Neuron (in vitro differentiated cells): ENCODE data around the gene SCP2.
"Not testable (repeated sequence)": the region's sequence is repeated elsewhere in the genome, so short reads cannot be mapped to it uniquely, and the experiment has no call there.

ENCODE experiments used
- H2AFZ ChIP-seq: one replicate; pipeline ENCODE4 v1.6.1; 2013; ENCODE audit warnings: low read depth, mild to moderate bottlenecking, inconsistent platforms, low read length, moderate library complexity
- H3K27me3 ChIP-seq: one replicate; pipeline ENCODE4 v1.6.1; 2013; ENCODE audit warnings: low read length; ENCODE audit not compliant: insufficient read depth
- H3K36me3 ChIP-seq: one replicate; pipeline ENCODE4 v1.6.1; 2013; ENCODE audit warnings: low read length; ENCODE audit not compliant: insufficient read depth
- H3K4me1 ChIP-seq: one replicate; pipeline ENCODE4 v1.6.1; 2013; ENCODE audit warnings: low read length; ENCODE audit not compliant: insufficient read depth
- H3K4me3 ChIP-seq: 2 replicates; pipeline ENCODE4 v1.5.1; 2013; ENCODE audit warnings: mild to moderate bottlenecking, low read length, moderate library complexity
- H3K9me3 ChIP-seq: one replicate; pipeline ENCODE4 v1.6.1; 2013; ENCODE audit warnings: low read length

Gene SCP2

GRCh38 chr1:52963101-52963500 is 36.0 kb downstream of the SCP2 start:
- no peaks in the 10 kb centered on the region for H3K27me3 ChIP-seq
- H2AFZ ChIP-seq: no peak overlapping the region
- H3K9me3 ChIP-seq: no peaks in the 10 kb centered on the region
- H3K4me1 ChIP-seq: no peaks in the 10 kb centered on the region
- no peaks in the 10 kb centered on the region for H3K36me3 ChIP-seq
- no peak overlapping the region for H3K4me3 ChIP-seq

- no peak overlapping the region for H2AFZ ChIP-seq
Measured at GRCh38 chr1:52967666-52968065, 40.6 kb downstream of the SCP2 start.

GRCh38 chr1:52969234-52969633 is 42.2 kb downstream of the SCP2 start:
- H3K36me3 ChIP-seq: not testable (repeated sequence)

More at GRCh38 chr1:52967666-52968065, 40.6 kb downstream of the SCP2 start:
- Histone ChIP-seq H3K9me3 (no peaks in the 10 kb centered on the region), H3K4me1 (no peaks in the 10 kb centered on the region), H3K36me3 (no peaks in the 10 kb centered on the region), H3K27me3 (no peaks in the 10 kb centered on the region), H3K4me3 (no peak overlapping the region)

GRCh38 chr1:52970149-52970548 is 43.1 kb downstream of the SCP2 start:
- no peak overlapping the region for H3K4me3 ChIP-seq
- H3K9me3 ChIP-seq: no peaks in the 10 kb centered on the region
- no peaks in the 10 kb centered on the region for H3K36me3 ChIP-seq
- no peaks in the 10 kb centered on the region for H3K27me3 ChIP-seq
- H2AFZ ChIP-seq: no peak overlapping the region
- H3K4me1 ChIP-seq: no peaks in the 10 kb centered on the region

More at GRCh38 chr1:52969234-52969633, 42.2 kb downstream of the SCP2 start:
- H3K9me3 ChIP-seq, H3K27me3 ChIP-seq, H3K4me1 ChIP-seq, H3K4me3 ChIP-seq, H2AFZ ChIP-seq: not testable (repeated sequence)

GRCh38 chr1:52973841-52974240 is 46.8 kb downstream of the SCP2 start:
- H3K9me3 ChIP-seq: no peaks in the 10 kb centered on the region
- H3K36me3 ChIP-seq: no peaks in the 10 kb centered on the region
- H3K27me3 ChIP-seq: no peaks in the 10 kb centered on the region
- peaks cover 12% of the 10 kb centered on the region for H3K4me1 ChIP-seq
- no peak overlapping the region for H2AFZ ChIP-seq
- H3K4me3 ChIP-seq: no peak overlapping the region

GRCh38 chr1:52976183-52977035 is 49.3 kb downstream of the SCP2 start:
- Histone ChIP-seq H3K36me3 (no peaks in the 10 kb centered on the region), H3K9me3 (no peaks in the 10 kb centered on the region), H3K4me3 (no peak overlapping the region), H3K27me3 (no peaks in the 10 kb centered on the region), H2AFZ (no peak overlapping the region), H3K4me1 (peaks cover 12% of the 10 kb centered on the region)

- no peaks in the 10 kb centered on the region for H3K9me3 ChIP-seq
- H3K4me3 ChIP-seq: no peak overlapping the region
- no peaks in the 10 kb centered on the region for H3K27me3 ChIP-seq
- no peak overlapping the region for H2AFZ ChIP-seq
- no peaks in the 10 kb centered on the region for H3K36me3 ChIP-seq
- H3K4me1 ChIP-seq: peaks cover 12% of the 10 kb centered on the region
Measured at GRCh38 chr1:52978045-52978444, 51.0 kb downstream of the SCP2 start.

- H2AFZ ChIP-seq, H3K27me3 ChIP-seq, H3K4me1 ChIP-seq, H3K4me3 ChIP-seq, H3K9me3 ChIP-seq, H3K36me3 ChIP-seq: not testable (repeated sequence)
Measured at GRCh38 chr1:52992733-52993132, 65.7 kb downstream of the SCP2 start.

- Histone ChIP-seq H2AFZ (no peak overlapping the region), H3K36me3 (no peaks in the 10 kb centered on the region), H3K4me1 (no peaks in the 10 kb centered on the region), H3K27me3 (no peaks in the 10 kb centered on the region), H3K4me3 (no peak overlapping the region), H3K9me3 (no peaks in the 10 kb centered on the region)
Measured at GRCh38 chr1:52994656-52995055, 67.6 kb downstream of the SCP2 start.

GRCh38 chr1:52996653-52997052 is 69.6 kb downstream of the SCP2 start:
- Histone ChIP-seq H2AFZ (no peak overlapping the region), H3K27me3 (no peaks in the 10 kb centered on the region), H3K4me3 (no peak overlapping the region), H3K9me3 (no peaks in the 10 kb centered on the region), H3K36me3 (no peaks in the 10 kb centered on the region), H3K4me1 (no peaks in the 10 kb centered on the region)

GRCh38 chr1:53001128-53001527 is 74.1 kb downstream of the SCP2 start:
- no peaks in the 10 kb centered on the region for H3K27me3 ChIP-seq
- H3K4me3 ChIP-seq: no peak overlapping the region
- H3K9me3 ChIP-seq: peaks cover 2% of the 10 kb centered on the region
- H2AFZ ChIP-seq: no peak overlapping the region
- H3K4me1 ChIP-seq: no peaks in the 10 kb centered on the region
- H3K36me3 ChIP-seq: no peaks in the 10 kb centered on the region

- H3K9me3 ChIP-seq, H3K27me3 ChIP-seq, H3K4me3 ChIP-seq, H3K4me1 ChIP-seq, H3K36me3 ChIP-seq, H2AFZ ChIP-seq: not testable (repeated sequence)
Measured at GRCh38 chr1:53006612-53007011, 79.5 kb downstream of the SCP2 start.

GRCh38 chr1:53010247-53010646 is 83.2 kb downstream of the SCP2 start:
- H3K4me3 ChIP-seq, H2AFZ ChIP-seq, H3K9me3 ChIP-seq, H3K4me1 ChIP-seq, H3K36me3 ChIP-seq, H3K27me3 ChIP-seq: not testable (repeated sequence)

- peaks cover 6% of the 10 kb centered on the region for H3K4me1 ChIP-seq
- no peak overlapping the region for H3K4me3 ChIP-seq
- no peaks in the 10 kb centered on the region for H3K36me3 ChIP-seq
- H3K27me3 ChIP-seq: no peaks in the 10 kb centered on the region
- H3K9me3 ChIP-seq: no peaks in the 10 kb centered on the region
- H2AFZ ChIP-seq: no peak overlapping the region
Measured at GRCh38 chr1:53011175-53011574, 84.1 kb downstream of the SCP2 start.
